ENCODE data around the gene IL10RB.
"Not testable (repeated sequence)": the region's sequence is repeated elsewhere in the genome, so short reads cannot be mapped to it uniquely, and the experiment has no call there.

Gene IL10RB

GRCh38 chr21:33266050-33266788 lies at the start of gene IL10RB:
Gene IL10RB (plus strand): TSS chr21:33266367. CDS start chr21:33266466, 99 bp downstream.
- DNase-seq (ENCODE audit: low read depth, low spot score): peak; percentile 17

- no peak for DNase-seq (ENCODE audit: low read depth, low spot score)
These were observed 49.0 kb upstream of the IL10RB start for GRCh38 chr21:33217138-33217520.

GRCh38 chr21:33219300-33219699 lies 46.9 kb upstream of the IL10RB start:
- no peak for DNase-seq (ENCODE audit: low read depth, low spot score)

- DNase-seq (ENCODE audit: low read depth, low spot score): no peak
These were observed 46.2 kb upstream of the IL10RB start for GRCh38 chr21:33219954-33220353.

GRCh38 chr21:33225376-33225775 lies 40.8 kb upstream of the IL10RB start:
- not testable (repeated sequence) for DNase-seq (ENCODE audit: low read depth, low spot score)

- DNase-seq (ENCODE audit: low read depth, low spot score): no peak
These were observed 37.7 kb upstream of the IL10RB start for GRCh38 chr21:33228455-33228854.

GRCh38 chr21:33229099-33229783 lies 36.9 kb upstream of the IL10RB start:
- DNase-seq (ENCODE audit: low read depth, low spot score): no peak

- no peak for DNase-seq (ENCODE audit: low read depth, low spot score)
These were observed 36.2 kb upstream of the IL10RB start, which contains the start of gene IFNAR2 for GRCh38 chr21:33229784-33230544. Gene IFNAR2 (plus strand): TSS chr21:33229938. CDS start chr21:33241923, 11,985 bp downstream.

GRCh38 chr21:33230545-33231324 lies 35.4 kb upstream of the IL10RB start:
- DNase-seq (ENCODE audit: low read depth, low spot score): no peak

- DNase-seq (ENCODE audit: low read depth, low spot score): no peak
These were observed 34.6 kb upstream of the IL10RB start for GRCh38 chr21:33231526-33231925.

GRCh38 chr21:33232291-33233034 lies 33.7 kb upstream of the IL10RB start:
- DNase-seq (ENCODE audit: low read depth, low spot score): no peak

- no peak for DNase-seq (ENCODE audit: low read depth, low spot score)
These were observed 31.3 kb upstream of the IL10RB start for GRCh38 chr21:33234635-33235520.

- no peak for DNase-seq (ENCODE audit: low read depth, low spot score)
These were observed 30.0 kb upstream of the IL10RB start for GRCh38 chr21:33236013-33236686.

GRCh38 chr21:33236766-33237165 lies 29.4 kb upstream of the IL10RB start:
- no peak for DNase-seq (ENCODE audit: low read depth, low spot score)

GRCh38 chr21:33237486-33237885 lies 28.7 kb upstream of the IL10RB start:
- no peak for DNase-seq (ENCODE audit: low read depth, low spot score)

- no peak for DNase-seq (ENCODE audit: low read depth, low spot score)
These were observed 28.0 kb upstream of the IL10RB start for GRCh38 chr21:33238146-33238545.

- no peak for DNase-seq (ENCODE audit: low read depth, low spot score)
These were observed 27.5 kb upstream of the IL10RB start for GRCh38 chr21:33238565-33239255.

- DNase-seq (ENCODE audit: low read depth, low spot score): not testable (repeated sequence)
These were observed 26.5 kb upstream of the IL10RB start for GRCh38 chr21:33239559-33240127.
